ENCODE measurements around the gene IL12RB2. TPM values are rescaled to one million over a fixed set of nuclear protein-coding genes. Genes with fewer than 3 reads are reported as not detected.
A peak's percentile ranks its signal among the peaks of the same experiment; 100 is the strongest.
"Not testable (repeated sequence)": the region's sequence is repeated elsewhere in the genome, so short reads cannot be mapped to it uniquely, and the experiment has no call there.

Gene IL12RB2
- total RNA-seq, 5 donors from 2014 or later (not counting 1 experiment from before 2014, with no cell fraction given), result 1.3 to 3.5 (median 2.9) TPM

DNA sequence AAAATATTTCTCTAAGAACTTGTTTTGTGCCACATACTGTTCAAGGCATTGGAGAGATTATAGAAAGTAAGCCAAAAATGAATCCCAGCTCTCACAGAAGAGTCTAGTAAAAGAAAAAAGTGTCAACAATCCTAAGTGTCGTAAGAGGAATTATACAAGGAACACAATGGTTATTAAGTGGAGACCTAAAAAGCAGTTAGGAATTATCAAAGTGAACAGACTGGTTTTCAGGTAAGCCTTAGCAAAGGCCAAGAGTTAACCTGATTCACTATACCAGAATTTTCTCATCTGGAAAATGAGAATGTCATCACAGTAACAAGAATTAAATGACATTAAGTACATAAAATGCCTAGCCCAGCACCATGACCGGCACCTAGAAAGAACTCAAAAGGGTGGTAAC, 106.9 kb downstream of the IL12RB2 start:
- no peaks in the 10 kb centered on the region for H3K9me3 ChIP-seq
- peaks cover 5 to 8% of the 10 kb centered on the region in 2 experiments for H3K4me1 ChIP-seq (ENCODE audit: control insufficient read depth in 1 of 2, extremely low read depth in 1 of 2, insufficient read depth in 2 of 2, low read length in 2 of 2)
- Mint-ChIP-seq H3K36me3 (peaks cover 47% of the 10 kb centered on the region), H3K27me3 (no peaks in the 10 kb centered on the region), H3K4me1 (peaks cover 29 to 46% (median 45%) of the 10 kb centered on the region in 3 donors), H3K9me3 (no peaks in the 10 kb centered on the region), H3K27ac (peak overlapping the region in 1 of 2 donors; percentile 16), H3K4me3 (no peak overlapping the region)
- no peak overlapping the region for H3K4me3 ChIP-seq (ENCODE audit: control insufficient read depth in 1 of 2, extremely low read depth in 1 of 2, low read length in 1 of 2)
- ATAC-seq (replicated peaks in 1 of 4) (no peak), DNase-seq (no peak)
- H3K27ac ChIP-seq (ENCODE audit: low read length), result no peak overlapping the region
- H3K27me3 ChIP-seq (replicated peaks in 1 of 2; ENCODE audit: control insufficient read depth in 2 of 2, extremely low read depth in 1 of 2, insufficient read depth in 2 of 2, low read length in 1 of 2), result no peaks in the 10 kb centered on the region
- POLR2A ChIA-PET, result interaction anchor here in 1 of 2 donors (1.0 to 2.2 kb wide), 2 partner anchors 11 to 14 kb away, joined by 3 to 10 read pairs; no protein-coding TSS in a partner anchor
- peaks cover 0 to 84% of the 10 kb centered on the region in 2 donors for H3K36me3 ChIP-seq (ENCODE audit: control insufficient read depth in 2 of 2, extremely low read depth in 1 of 2, insufficient read depth in 1 of 2, low read length in 1 of 2)
- CTCF ChIA-PET, result no interaction called here
- 83% methylated on average over 1 of the region's 2 CpGs for WGBS (ENCODE audit: insufficient coverage)

DNA sequence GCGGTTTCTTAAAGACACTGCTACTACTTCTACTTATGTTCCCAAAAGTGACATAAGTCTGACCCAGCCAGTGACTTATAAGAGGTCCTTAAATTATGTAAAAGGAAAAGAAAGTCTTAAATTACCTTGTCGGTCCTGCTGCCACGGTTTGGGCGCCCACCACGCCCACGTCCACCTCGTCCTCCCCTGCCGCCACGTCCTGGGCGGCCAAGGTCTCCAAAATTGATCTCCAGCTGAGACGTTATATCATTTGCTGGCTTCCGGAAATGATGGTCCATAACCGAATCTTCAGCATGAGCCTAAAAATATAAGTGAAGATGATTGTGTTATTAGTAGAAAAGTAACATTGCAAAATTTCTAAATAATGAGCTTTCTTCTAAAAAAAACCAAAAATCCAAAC, 107.4 kb downstream of the IL12RB2 start:
- Mint-ChIP-seq H3K4me3 (no peak overlapping the region), H3K9me3 (no peaks in the 10 kb centered on the region), H3K36me3 (peaks cover 49% of the 10 kb centered on the region), H3K4me1 (peaks cover 32 to 51% (median 49%) of the 10 kb centered on the region in 3 donors), H3K27ac (peak overlapping the region in 1 of 2 donors; percentile 16), H3K27me3 (no peaks in the 10 kb centered on the region)
- DNase-seq (no peak), ATAC-seq (replicated peaks in 1 of 4) (no peak)
- Histone ChIP-seq H3K4me1 (ENCODE audit: control insufficient read depth in 1 of 2, extremely low read depth in 1 of 2, insufficient read depth in 2 of 2, low read length in 2 of 2) (peaks cover 5 to 8% of the 10 kb centered on the region in 2 experiments), H3K27me3 (replicated peaks in 1 of 2; ENCODE audit: control insufficient read depth in 2 of 2, extremely low read depth in 1 of 2, insufficient read depth in 2 of 2, low read length in 1 of 2) (no peaks in the 10 kb centered on the region), H3K9me3 (no peaks in the 10 kb centered on the region), H3K4me3 (ENCODE audit: control insufficient read depth in 1 of 2, extremely low read depth in 1 of 2, low read length in 1 of 2) (no peak overlapping the region), H3K27ac (ENCODE audit: low read length) (no peak overlapping the region), H3K36me3 (ENCODE audit: control insufficient read depth in 2 of 2, extremely low read depth in 1 of 2, insufficient read depth in 1 of 2, low read length in 1 of 2) (peaks cover 0 to 80% of the 10 kb centered on the region in 2 donors)
- no CpG with 5 or more reads among the region's 13 CpGs for WGBS (ENCODE audit: insufficient coverage)
- ChIA-PET POLR2A (interaction anchor here in 1 of 2 donors (1.0 to 2.2 kb wide), 3 partner anchors 11 to 16 kb away, joined by 3 to 10 read pairs (median 3); no protein-coding TSS in a partner anchor), CTCF (interaction anchor here (0.6 to 1.1 kb wide), 4 partner anchors 15 to 491 kb away, joined by 3 to 4 read pairs (median 4); partner anchors contain the start of genes DNAI4 (in 1 of the 2) and SERBP1 (in 1 of the 2))

DNA sequence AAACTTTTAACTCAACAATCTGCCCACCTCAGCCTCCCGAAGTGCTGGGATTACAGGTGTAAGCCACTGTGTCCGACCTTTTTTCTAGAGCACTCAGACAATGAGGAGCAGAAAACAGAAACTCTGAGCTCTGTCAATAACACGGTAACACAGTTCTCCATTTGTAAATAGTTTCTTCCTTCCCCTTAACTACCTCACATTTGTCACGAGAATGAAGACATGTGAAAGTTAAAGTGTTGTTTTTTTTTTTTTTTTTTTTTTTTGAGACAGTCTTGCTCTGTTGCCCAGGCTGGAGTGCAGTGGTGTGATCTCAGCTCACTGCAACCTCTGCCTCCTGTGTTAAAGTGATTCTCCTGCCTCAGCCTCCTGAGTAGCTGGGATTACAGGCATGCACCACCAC, 110.1 kb downstream of the IL12RB2 start:
- peaks cover 8 to 13% of the 10 kb centered on the region in 2 experiments for H3K4me1 ChIP-seq (ENCODE audit: control insufficient read depth in 1 of 2, extremely low read depth in 1 of 2, insufficient read depth in 2 of 2, low read length in 2 of 2)
- Mint-ChIP-seq H3K27ac (peak overlapping the region in 1 of 2 donors; percentile 34), H3K4me1 (peaks cover 50 to 65% (median 63%) of the 10 kb centered on the region in 3 donors), H3K36me3 (peaks cover 60% of the 10 kb centered on the region)
- not testable (repeated sequence) for H3K27me3 Mint-ChIP-seq; H3K4me3 ChIP-seq (ENCODE audit: control insufficient read depth in 1 of 2, extremely low read depth in 1 of 2, low read length in 1 of 2); H3K27ac ChIP-seq (ENCODE audit: low read length); ATAC-seq (replicated peaks in 1 of 4); H3K9me3 ChIP-seq; H3K9me3 Mint-ChIP-seq; H3K27me3 ChIP-seq (replicated peaks in 1 of 2; ENCODE audit: control insufficient read depth in 2 of 2, extremely low read depth in 1 of 2, insufficient read depth in 2 of 2, low read length in 1 of 2); DNase-seq; H3K4me3 Mint-ChIP-seq
- 100% methylated on average over 1 of the region's 4 CpGs for WGBS (ENCODE audit: insufficient coverage)
- CTCF ChIA-PET, result interaction anchor here in 1 of 2 donors (0.7 kb wide), 1 partner anchor 24 kb away, joined by 6 read pairs; no protein-coding TSS in a partner anchor
- H3K36me3 ChIP-seq (ENCODE audit: control insufficient read depth in 2 of 2, extremely low read depth in 1 of 2, insufficient read depth in 1 of 2, low read length in 1 of 2), result peaks cover 0 to 89% of the 10 kb centered on the region in 2 donors
- POLR2A ChIA-PET, result interaction anchor here (0.7 to 1.2 kb wide), 2 partner anchors 11 kb away, joined by 3 to 4 read pairs; no protein-coding TSS in a partner anchor

DNA sequence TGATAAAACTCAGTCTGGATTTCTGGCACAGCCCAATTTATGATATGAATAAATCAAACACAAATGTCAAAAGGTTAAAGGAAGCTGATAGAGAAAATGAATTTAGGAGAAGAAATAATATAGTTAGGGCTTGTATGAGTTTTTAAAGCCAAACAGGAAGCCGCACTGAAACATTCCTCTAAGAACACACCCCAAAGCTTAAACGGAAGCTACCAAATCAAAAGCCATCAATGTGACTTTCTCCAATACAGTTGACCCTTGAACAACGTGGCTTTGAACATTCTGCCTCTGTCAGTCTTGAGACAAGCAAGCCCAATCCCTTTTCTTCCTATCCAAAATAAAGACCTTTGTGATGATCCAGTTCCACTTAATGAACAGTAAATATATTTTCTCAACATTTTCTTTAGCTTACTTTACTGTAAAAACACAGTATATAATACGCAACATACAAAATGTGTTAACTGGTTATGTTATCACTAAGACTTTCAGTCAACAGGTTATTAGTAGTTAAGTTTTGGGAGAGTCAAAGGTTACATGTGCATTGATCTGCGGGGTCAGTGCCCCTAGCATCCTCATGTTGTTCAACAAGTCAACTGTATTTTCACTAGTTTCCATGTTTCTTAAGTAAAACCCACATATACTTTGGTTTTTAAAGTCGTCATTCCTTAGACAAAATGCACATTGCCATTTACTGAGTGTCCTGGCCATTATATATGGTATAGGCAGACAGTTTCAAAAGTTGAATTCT, 111.3 kb downstream of the IL12RB2 start:
- 44% methylated on average over 2 of the region's 6 CpGs for WGBS (ENCODE audit: insufficient coverage)
- Mint-ChIP-seq H3K27ac (peak overlapping the region; percentile 68 to 77), H3K36me3 (peaks cover 67% of the 10 kb centered on the region), H3K4me3 (no peak overlapping the region), H3K4me1 (peaks cover 63 to 70% (median 68%) of the 10 kb centered on the region in 3 donors), H3K27me3 (no peaks in the 10 kb centered on the region), H3K9me3 (no peaks in the 10 kb centered on the region)
- Histone ChIP-seq H3K27ac (ENCODE audit: low read length) (peak overlapping the region; percentile 5), H3K4me1 (ENCODE audit: control insufficient read depth in 1 of 2, extremely low read depth in 1 of 2, insufficient read depth in 2 of 2, low read length in 2 of 2) (peaks cover 8 to 16% of the 10 kb centered on the region in 2 experiments), H3K9me3 (no peaks in the 10 kb centered on the region), H3K4me3 (ENCODE audit: control insufficient read depth in 1 of 2, extremely low read depth in 1 of 2, low read length in 1 of 2) (no peak overlapping the region), H3K27me3 (replicated peaks in 1 of 2; ENCODE audit: control insufficient read depth in 2 of 2, extremely low read depth in 1 of 2, insufficient read depth in 2 of 2, low read length in 1 of 2) (no peaks in the 10 kb centered on the region), H3K36me3 (ENCODE audit: control insufficient read depth in 2 of 2, extremely low read depth in 1 of 2, insufficient read depth in 1 of 2, low read length in 1 of 2) (peaks cover 0 to 90% of the 10 kb centered on the region in 2 donors)
- CTCF ChIA-PET, result no interaction called here
- DNase-seq (no peak), ATAC-seq (replicated peaks in 1 of 4) (peak in 1 of 4 experiments; percentile 19)
- POLR2A ChIA-PET, result interaction anchor here in 1 of 2 donors (1.2 kb wide), 1 partner anchor 9 kb away, joined by 3 read pairs; no protein-coding TSS in a partner anchor

DNA sequence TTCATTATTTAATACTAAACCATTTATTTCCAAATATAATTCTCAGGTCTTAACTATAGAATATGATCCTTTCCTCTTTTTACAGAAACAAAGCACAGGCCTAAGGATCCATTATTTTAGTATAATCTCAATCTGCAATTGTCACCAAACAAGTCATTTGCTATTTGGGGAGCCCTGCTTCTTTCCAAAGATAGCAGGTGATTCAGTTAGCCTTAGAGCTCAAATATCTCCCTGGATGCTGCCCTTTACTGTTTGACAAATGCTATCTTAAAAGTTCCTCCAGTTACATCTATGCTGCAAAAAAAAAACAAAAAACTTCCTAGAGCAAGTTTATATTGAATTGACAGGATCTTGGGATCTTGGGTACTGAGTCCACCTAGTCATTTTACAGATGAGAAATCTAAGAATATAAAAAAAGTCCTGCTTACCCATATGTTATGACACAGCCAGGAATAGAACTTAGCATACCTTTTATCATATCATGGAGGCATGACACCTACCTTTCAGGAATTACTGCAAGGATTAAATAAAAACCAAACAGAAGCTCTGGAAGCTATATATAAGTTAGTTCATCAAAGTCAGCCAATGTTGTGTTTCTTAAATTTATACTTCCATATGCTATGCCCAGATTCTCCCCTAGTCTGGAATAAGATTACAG, 113.3 kb downstream of the IL12RB2 start:
- ATAC-seq (replicated peaks in 1 of 4), result no peak
- POLR2A ChIA-PET, result interaction anchor here in 1 of 2 donors (0.6 to 0.7 kb wide), 3 partner anchors 10 to 249 kb away, joined by 3 to 7 read pairs (median 6); no protein-coding TSS in a partner anchor
- no peaks in the 10 kb centered on the region for H3K27me3 ChIP-seq (replicated peaks in 1 of 2; ENCODE audit: control insufficient read depth in 2 of 2, extremely low read depth in 1 of 2, insufficient read depth in 2 of 2, low read length in 1 of 2)
- no peaks in the 10 kb centered on the region for H3K9me3 Mint-ChIP-seq
- CTCF ChIA-PET, result interaction anchor here (0.6 to 1.0 kb wide), 4 partner anchors 18 to 277 kb away, joined by 3 to 5 read pairs (median 4); no protein-coding TSS in a partner anchor
- peak overlapping the region in 1 of 2 donors; percentile 2 for H3K27ac Mint-ChIP-seq
- no peak overlapping the region for H3K4me3 Mint-ChIP-seq
- peaks cover 68 to 75% (median 73%) of the 10 kb centered on the region in 3 donors for H3K4me1 Mint-ChIP-seq
- H3K27me3 Mint-ChIP-seq, result no peaks in the 10 kb centered on the region
- no peak overlapping the region for H3K4me3 ChIP-seq (ENCODE audit: control insufficient read depth in 1 of 2, extremely low read depth in 1 of 2, low read length in 1 of 2)
- peaks cover 63% of the 10 kb centered on the region for H3K36me3 Mint-ChIP-seq
- H3K4me1 ChIP-seq (ENCODE audit: control insufficient read depth in 1 of 2, extremely low read depth in 1 of 2, insufficient read depth in 2 of 2, low read length in 2 of 2), result peaks cover 11 to 19% of the 10 kb centered on the region in 2 experiments
- H3K36me3 ChIP-seq (ENCODE audit: control insufficient read depth in 2 of 2, extremely low read depth in 1 of 2, insufficient read depth in 1 of 2, low read length in 1 of 2), result peaks cover 0 to 88% of the 10 kb centered on the region in 2 donors
- DNase-seq, result no peak
- H3K9me3 ChIP-seq, result no peaks in the 10 kb centered on the region
- no peak overlapping the region for H3K27ac ChIP-seq (ENCODE audit: low read length)

DNA sequence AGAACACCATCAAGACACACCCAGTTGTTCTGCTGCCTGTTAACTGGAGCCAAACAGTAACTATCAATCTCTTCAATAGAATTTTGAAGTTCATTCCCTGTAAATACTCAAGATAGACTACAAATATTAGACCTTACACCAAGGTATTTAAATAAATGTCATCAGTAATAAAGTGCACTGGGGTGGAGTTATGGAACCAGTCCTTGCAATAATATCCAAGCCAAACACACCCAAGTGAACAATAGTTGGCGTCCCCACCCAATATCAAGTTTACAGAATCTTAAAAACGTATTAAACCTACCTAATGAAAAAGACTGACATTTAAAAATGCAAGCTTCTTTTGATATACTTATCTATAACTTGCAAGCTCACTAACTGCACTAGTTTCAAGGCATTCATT, 119.8 kb downstream of the IL12RB2 start:
- Mint-ChIP-seq H3K4me1 (peaks cover 59 to 81% (median 63%) of the 10 kb centered on the region in 3 donors), H3K9me3 (no peaks in the 10 kb centered on the region), H3K36me3 (peaks cover 48% of the 10 kb centered on the region), H3K27ac (peak overlapping the region; percentile 18 to 71), H3K27me3 (no peaks in the 10 kb centered on the region), H3K4me3 (peak overlapping the region; percentile 91 to 100 (median 98))
- 0% methylated on average over 2 of the region's 2 CpGs for WGBS (ENCODE audit: insufficient coverage)
- peaks cover 14 to 28% of the 10 kb centered on the region in 2 experiments for H3K4me1 ChIP-seq (ENCODE audit: control insufficient read depth in 1 of 2, extremely low read depth in 1 of 2, insufficient read depth in 2 of 2, low read length in 2 of 2)
- ChIA-PET POLR2A (interaction anchor here (1.0 to 2.7 kb wide), 3 partner anchors 8 to 15 kb away, joined by 3 to 10 read pairs (median 3); no protein-coding TSS in a partner anchor), CTCF (interaction anchor here (0.7 to 1.6 kb wide), 2 partner anchors 19 to 215 kb away, joined by 6 to 7 read pairs; no protein-coding TSS in a partner anchor)
- H3K4me3 ChIP-seq (ENCODE audit: control insufficient read depth in 1 of 2, extremely low read depth in 1 of 2, low read length in 1 of 2), result peak overlapping the region in 1 of 2 donors; percentile 96
- H3K27ac ChIP-seq (ENCODE audit: low read length), result no peak overlapping the region
- no peaks in the 10 kb centered on the region for H3K9me3 ChIP-seq
- DNase-seq, result no peak
- no peaks in the 10 kb centered on the region for H3K27me3 ChIP-seq (replicated peaks in 1 of 2; ENCODE audit: control insufficient read depth in 2 of 2, extremely low read depth in 1 of 2, insufficient read depth in 2 of 2, low read length in 1 of 2)
- ATAC-seq (replicated peaks in 1 of 4), result no peak
- peaks cover 0 to 34% of the 10 kb centered on the region in 2 donors for H3K36me3 ChIP-seq (ENCODE audit: control insufficient read depth in 2 of 2, extremely low read depth in 1 of 2, insufficient read depth in 1 of 2, low read length in 1 of 2)

Measured in T-cell (primary cell).